H9 (cell line): ENCODE measurements around the gene RPS13. TPM values are rescaled to one million over a fixed set of nuclear protein-coding genes. Genes with fewer than 3 reads are reported as not detected.

Source experiments
- DNase-seq: peaks from one replicate; pipeline ENCODE4 v3.0.0-alpha.2; 2017
- H2AFZ ChIP-seq: one replicate; pipeline ENCODE4 v1.6.1; 2013; ENCODE audit warnings: mild to moderate bottlenecking, low read length, control low read depth, moderate library complexity
- H2AK5ac ChIP-seq: 2 replicates; pipeline ENCODE4 v1.6.1; 2013; ENCODE audit warnings: low read length, control low read depth, mixed read lengths; ENCODE audit not compliant: insufficient read length
- H2BK120ac ChIP-seq: one replicate; pipeline ENCODE4 v1.6.1; 2013; ENCODE audit warnings: low read depth, mild to moderate bottlenecking, low read length, control low read depth, inconsistent platforms; ENCODE audit not compliant: poor library complexity, severe bottlenecking
- H2BK12ac ChIP-seq: 2 replicates; pipeline ENCODE4 v1.6.1; 2013; ENCODE audit warnings: low read length, control low read depth, mixed read lengths, low read depth; ENCODE audit not compliant: insufficient read length
- H2BK15ac ChIP-seq: 2 replicates; pipeline ENCODE4 v1.6.1; 2013; ENCODE audit warnings: low read depth, low read length, control low read depth
- H2BK20ac ChIP-seq: one replicate; pipeline ENCODE4 v1.6.1; 2013; ENCODE audit warnings: low read depth, mild to moderate bottlenecking, low read length, control low read depth, inconsistent platforms; ENCODE audit not compliant: poor library complexity, severe bottlenecking
- H2BK5ac ChIP-seq: 2 replicates; pipeline ENCODE4 v1.6.1; 2013; ENCODE audit warnings: low read length, control low read depth, mixed read lengths; ENCODE audit not compliant: insufficient read length
- H3K14ac ChIP-seq: 2 replicates; pipeline ENCODE4 v1.6.1; 2013; ENCODE audit warnings: low read length, control low read depth; ENCODE audit not compliant: insufficient read depth
- H3K18ac ChIP-seq: 2 replicates; pipeline ENCODE4 v1.6.1; 2013; ENCODE audit warnings: low read depth, mild to moderate bottlenecking, mixed read lengths, low read length, control low read depth; ENCODE audit not compliant: insufficient read length
- H3K23ac ChIP-seq: 2 replicates; pipeline ENCODE4 v1.6.1; 2013; ENCODE audit warnings: low read length, control low read depth, mixed read lengths, low read depth; ENCODE audit not compliant: insufficient read length
- H3K23me2 ChIP-seq: 2 replicates; pipeline ENCODE4 v1.6.1; 2013; ENCODE audit warnings: low read depth, mild to moderate bottlenecking, mixed read lengths, low read length, control low read depth; ENCODE audit not compliant: insufficient read length, poor library complexity, severe bottlenecking
- H3K27ac ChIP-seq: 2 replicates; pipeline ENCODE4 v1.5.1; 2013; ENCODE audit warnings: low read length, control low read depth, mixed read lengths, low read depth; ENCODE audit not compliant: insufficient read length
- H3K27me3 ChIP-seq: 2 replicates; pipeline ENCODE4 v1.6.1; 2013; ENCODE audit warnings: low read length, control low read depth, inconsistent platforms; ENCODE audit not compliant: insufficient read depth
- H3K4ac ChIP-seq: 2 replicates; pipeline ENCODE4 v1.6.1; 2013; ENCODE audit warnings: low read depth, mild to moderate bottlenecking, control low read depth, inconsistent platforms, low read length, moderate library complexity
- H3K4me1 ChIP-seq: 2 replicates; pipeline ENCODE4 v1.6.1; 2013; ENCODE audit warnings: low read length, control low read depth, inconsistent platforms; ENCODE audit not compliant: insufficient read depth
- H3K4me2 ChIP-seq: 2 replicates; pipeline ENCODE4 v1.6.1; 2013; ENCODE audit warnings: low read length, control low read depth, mixed read lengths; ENCODE audit not compliant: insufficient read length, insufficient read depth
- H3K56ac ChIP-seq: 2 replicates; pipeline ENCODE4 v1.6.1; 2013; ENCODE audit warnings: low read depth, mild to moderate bottlenecking, mixed read lengths, low read length, control low read depth; ENCODE audit not compliant: insufficient read length
- H3K79me1 ChIP-seq: 2 replicates; pipeline ENCODE4 v1.6.1; 2013; ENCODE audit warnings: low read depth, mild to moderate bottlenecking, moderate library complexity, low read length, control low read depth, inconsistent platforms; ENCODE audit not compliant: insufficient read depth, poor library complexity, severe bottlenecking
- H3K79me2 ChIP-seq: 2 replicates; pipeline ENCODE4 v1.6.1; 2013; ENCODE audit warnings: low read length, control low read depth, inconsistent platforms; ENCODE audit not compliant: insufficient read depth
- H3K9ac ChIP-seq: 2 replicates; pipeline ENCODE4 v1.6.1; 2013; ENCODE audit warnings: low read length, control low read depth, mixed read lengths; ENCODE audit not compliant: insufficient read length; ENCODE audit errors: extremely low read depth
- H3K9me3 ChIP-seq: one replicate; pipeline ENCODE4 v1.6.1; 2013; ENCODE audit warnings: low read depth, low read length, inconsistent platforms; ENCODE audit not compliant: control insufficient read depth
- H3T11ph ChIP-seq: one replicate; pipeline ENCODE4 v1.6.1; 2013; ENCODE audit warnings: mild to moderate bottlenecking, low read length, control low read depth, inconsistent platforms
- H4K20me1 ChIP-seq: one replicate; pipeline ENCODE4 v1.6.1; 2013; ENCODE audit not compliant: control insufficient read depth, insufficient read length, insufficient read depth
- H4K5ac ChIP-seq: 2 replicates; pipeline ENCODE4 v1.6.1; 2013; ENCODE audit warnings: low read depth, mild to moderate bottlenecking, mixed read lengths, low read length, control low read depth; ENCODE audit not compliant: insufficient read length
- H4K8ac ChIP-seq: replicated peaks from 2 replicates; pipeline ENCODE4 v1.6.1; 2013; ENCODE audit warnings: low read length, control low read depth, mixed read lengths, low read depth; ENCODE audit not compliant: insufficient read length
- H4K91ac ChIP-seq: 2 replicates; pipeline ENCODE4 v1.6.1; 2013; ENCODE audit warnings: low read depth, mild to moderate bottlenecking, moderate library complexity, mixed read lengths, low read length, control low read depth; ENCODE audit not compliant: insufficient read length
- H3K27ac Mint-ChIP-seq, 3 experiments: 2 replicates in 2 of 3; 3 replicates in 1 of 3; pipeline ENCODE4 v1.8.0; 2020 to 2021; ENCODE audit warnings: mixed read lengths in 3 of 3, mild to moderate bottlenecking in 1 of 3, moderate library complexity in 1 of 3
- H3K27me3 Mint-ChIP-seq: 2 replicates; pipeline ENCODE4 v1.8.0; 2021; ENCODE audit warnings: low read depth, mild to moderate bottlenecking, moderate library complexity, mixed read lengths
- H3K36me3 Mint-ChIP-seq, 3 experiments: 2 replicates in 2 of 3; 3 replicates in 1 of 3; pipeline ENCODE4 v1.8.0; 2020 to 2021; ENCODE audit warnings: low read depth in 3 of 3, mixed read lengths in 3 of 3; ENCODE audit not compliant: insufficient read depth in 1 of 3
- H3K4me1 Mint-ChIP-seq, 2 experiments: 2 replicates each; pipeline ENCODE4 v1.8.0; 2020; ENCODE audit warnings: mixed read lengths in 2 of 2
- H3K4me3 Mint-ChIP-seq, 2 experiments: 2 replicates in 1 of 2; 3 replicates in 1 of 2; pipeline ENCODE4 v1.8.0; 2020 to 2021; ENCODE audit warnings: mild to moderate bottlenecking in 2 of 2, mixed read lengths in 2 of 2, moderate library complexity in 1 of 2
- H3K9me3 Mint-ChIP-seq, 2 experiments: 2 replicates in 1 of 2; 3 replicates in 1 of 2; pipeline ENCODE4 v1.8.0; 2020; ENCODE audit warnings: mild to moderate bottlenecking in 2 of 2, mixed read lengths in 2 of 2, moderate library complexity in 1 of 2
- CTCF ChIP-seq: fragments of 200-600 bp; sonication (generic); conservative IDR thresholded peaks from 3 replicates; pipeline ENCODE4 v1.8.0; 2021; ENCODE audit warnings: antibody characterized with exemption, mild to moderate bottlenecking
- WGBS: extraction: QIAGEN DNeasy Blood & Tissue Kit; methylation state at CpG from one replicate; pipeline ENCODE4 v1.1.7; 2013; ENCODE audit warnings: missing lambda C conversion rate, low lambda C conversion rate, mixed read lengths; ENCODE audit not compliant: insufficient read length; ENCODE audit errors: extremely low coverage; 5-methylcytosine and 5-hydroxymethylcytosine counted together
- total RNA-seq: library from RNA; stranded (reverse); gene quantifications from 2 replicates; pipeline ENCODE4 v1.2.1, GENCODE V29; 2021

RPS13 gene
- total RNA-seq, 1 experiment from 2014 or later: 1,469 TPM

GRCh38 chr11:17075506-17075905 is 2.0 kb downstream of the RPS13 start:
- Histone ChIP-seq H3K4ac (no peak overlapping the region), H4K8ac (no peak overlapping the region), H3T11ph (no peak overlapping the region), H3K18ac (no peak overlapping the region), H2BK120ac (no peak overlapping the region), H3K23me2 (peaks cover 5% of the 10 kb centered on the region), H3K79me1 (no peaks in the 10 kb centered on the region), H3K23ac (no peak overlapping the region), H2BK5ac (no peak overlapping the region), H3K14ac (no peak overlapping the region), H3K56ac (no peak overlapping the region), H3K79me2 (peaks cover 5% of the 10 kb centered on the region; the same call in 1 of the 2 replicates), H3K9me3 (no peaks in the 10 kb centered on the region), H4K91ac (no peak overlapping the region), H2BK15ac (no peak overlapping the region), H2AFZ (no peak overlapping the region), H4K5ac (no peak overlapping the region), H3K27me3 (no peaks in the 10 kb centered on the region), H3K27ac (no peak overlapping the region), H3K9ac (peak overlapping the region; percentile 5), H2BK20ac (no peak overlapping the region), H3K4me2 (no peak overlapping the region), H3K4me1 (no peaks in the 10 kb centered on the region; the same call in 1 of the 2 replicates), H4K20me1 (no peaks in the 10 kb centered on the region), H2AK5ac (no peak overlapping the region), H2BK12ac (no peak overlapping the region)
- WGBS: no CpG with 5 or more reads among the region's 5 CpGs
- H3K27ac Mint-ChIP-seq: peak overlapping the region in 1 of 3 experiments; percentile 89; a peak in 3 of 7 replicates
- peak overlapping the region; percentile 99 for H3K4me3 Mint-ChIP-seq
- no peak for TF ChIP-seq CTCF
- peaks cover 0 to 3% of the 10 kb centered on the region in 2 experiments; a peak in 1 of 5 replicates for H3K9me3 Mint-ChIP-seq
- peaks cover 34 to 53% (median 51%) of the 10 kb centered on the region in 3 experiments for H3K36me3 Mint-ChIP-seq
- H3K27me3 Mint-ChIP-seq: no peaks in the 10 kb centered on the region; the same call in 1 of the 2 replicates
- H3K4me1 Mint-ChIP-seq: peaks cover 8 to 22% of the 10 kb centered on the region in 2 experiments; a peak in 3 of 4 replicates
- no peak for DNase-seq
